WTC11 (cell line): ENCODE measurements around the gene C2CD2. TPM values are rescaled to one million over a fixed set of nuclear protein-coding genes. Genes with fewer than 3 reads are reported as not detected.
A peak's percentile ranks its signal among the peaks of the same experiment; 100 is the strongest.
"Not testable (repeated sequence)": the region's sequence is repeated elsewhere in the genome, so short reads cannot be mapped to it uniquely, and the experiment has no call there.

Experiments used
- ATAC-seq: fragments of 200-7000 bp; cut with Tn5 transposase; 2 replicates; pipeline ENCODE4 v1.10.0; 2021; ENCODE audit warnings: mild to moderate bottlenecking, moderate library complexity
- CTCF ChIA-PET: fragments of 300-600 bp; sonication (Branson Sonifier 250); formaldehyde crosslinking; loops from one replicate; lab custom pipeline; 2021; ENCODE audit warnings: antibody characterized with exemption; lab: Charles Lee
- POLR2A ChIA-PET: fragments of 350-600 bp; sonication (Branson Sonifier 250); formaldehyde crosslinking; loops from one replicate; lab custom pipeline; 2021; ENCODE audit warnings: antibody characterized with exemption; lab: Charles Lee
- DNase-seq: peaks from one replicate; pipeline ENCODE4 v3.0.0; 2021; ENCODE audit warnings: low spot score
- H3K27ac Mint-ChIP-seq: 2 replicates; pipeline ENCODE4 v1.8.0; 2021; ENCODE audit warnings: mixed read lengths
- H3K27me3 Mint-ChIP-seq: 2 replicates; pipeline ENCODE4 v1.8.0; 2021; ENCODE audit warnings: low read depth, mild to moderate bottlenecking, moderate library complexity, mixed read lengths
- H3K36me3 Mint-ChIP-seq: 2 replicates; pipeline ENCODE4 v1.8.0; 2021; ENCODE audit warnings: mixed read lengths
- H3K4me1 Mint-ChIP-seq: 2 replicates; pipeline ENCODE4 v1.8.0; 2022; ENCODE audit warnings: mixed read lengths
- H3K4me3 Mint-ChIP-seq: 2 replicates; pipeline ENCODE4 v1.8.0; 2021; ENCODE audit warnings: mild to moderate bottlenecking, moderate library complexity, mixed read lengths
- H3K9me3 Mint-ChIP-seq: 2 replicates; pipeline ENCODE4 v1.8.0; 2021; ENCODE audit warnings: mixed read lengths
- CBFB ChIP-seq: sonication (generic); formaldehyde crosslinking; IDR thresholded peaks from 2 replicates; pipeline ENCODE4 v1.8.1; 2022; ENCODE audit warnings: mild to moderate bottlenecking, low read depth, missing genetic modification reagents
- CDX4 ChIP-seq: fragments of 250-450 bp; sonication (Bioruptor Pico); IDR thresholded peaks from 2 replicates; pipeline ENCODE4 v1.9.0; 2021; ENCODE audit warnings: moderate library complexity, mild to moderate bottlenecking, inconsistent platforms, borderline replicate concordance
- CREB1 ChIP-seq: sonication (generic); formaldehyde crosslinking; IDR thresholded peaks from 2 replicates; pipeline ENCODE4 v1.8.0; 2023; ENCODE audit warnings: mild to moderate bottlenecking, missing genetic modification reagents
- E2F1 ChIP-seq: sonication (generic); formaldehyde crosslinking; IDR thresholded peaks from 2 replicates; pipeline ENCODE4 v1.8.0; 2022; ENCODE audit warnings: mild to moderate bottlenecking, missing genetic modification reagents
- EMX1 ChIP-seq: fragments of 250-450 bp; sonication (Bioruptor Pico); IDR thresholded peaks from 2 replicates; pipeline ENCODE4 v1.8.0; 2021; ENCODE audit warnings: mild to moderate bottlenecking
- ERG ChIP-seq: fragments of 250-450 bp; sonication (Bioruptor Pico); IDR thresholded peaks from 2 replicates; pipeline ENCODE4 v1.8.0; 2021; ENCODE audit warnings: mild to moderate bottlenecking
- FOXJ3 ChIP-seq: sonication (generic); formaldehyde crosslinking; IDR thresholded peaks from 2 replicates; pipeline ENCODE4 v1.9.0; 2021; ENCODE audit warnings: missing genetic modification reagents, mild to moderate bottlenecking, borderline replicate concordance
- FOXK1 ChIP-seq: sonication (generic); formaldehyde crosslinking; IDR thresholded peaks from 2 replicates; pipeline ENCODE4 v1.8.0; 2022; ENCODE audit warnings: mild to moderate bottlenecking, moderate library complexity, missing genetic modification reagents
- GTF2I ChIP-seq: fragments of 250-450 bp; sonication (Bioruptor Pico); conservative IDR thresholded peaks from 2 replicates; pipeline ENCODE4 v1.4.0; 2021; ENCODE audit warnings: mild to moderate bottlenecking
- IRF2 ChIP-seq: sonication (generic); formaldehyde crosslinking; IDR thresholded peaks from 2 replicates; pipeline ENCODE4 v1.8.0; 2022; ENCODE audit warnings: low read depth, missing genetic modification reagents, borderline replicate concordance
- SP1 ChIP-seq: sonication (generic); formaldehyde crosslinking; conservative IDR thresholded peaks from 2 replicates; pipeline ENCODE4 v1.8.1; 2022; ENCODE audit warnings: missing genetic modification reagents
- TP53 ChIP-seq: sonication (generic); formaldehyde crosslinking; IDR thresholded peaks from 2 replicates; pipeline ENCODE4 v1.8.1; 2023; ENCODE audit warnings: mild to moderate bottlenecking, missing genetic modification reagents
- ZBTB21 ChIP-seq: sonication (generic); formaldehyde crosslinking; IDR thresholded peaks from 2 replicates; pipeline ENCODE4 v1.8.1; 2023; ENCODE audit warnings: mild to moderate bottlenecking, missing genetic modification reagents, borderline replicate concordance
- ZNF219 ChIP-seq: sonication (generic); formaldehyde crosslinking; IDR thresholded peaks from 2 replicates; pipeline ENCODE4 v1.8.0; 2023; ENCODE audit warnings: missing genetic modification reagents, mild to moderate bottlenecking, borderline replicate concordance
- ZNF232 ChIP-seq: sonication (generic); formaldehyde crosslinking; IDR thresholded peaks from 2 replicates; pipeline ENCODE4 v1.8.0; 2022; ENCODE audit warnings: mild to moderate bottlenecking, missing genetic modification reagents
- ZNF263 ChIP-seq: sonication (generic); formaldehyde crosslinking; IDR thresholded peaks from 2 replicates; pipeline ENCODE4 v1.8.1; 2022; ENCODE audit warnings: low read depth, mild to moderate bottlenecking, moderate library complexity, missing genetic modification reagents
- total RNA-seq: library from RNA; stranded (reverse); gene quantifications from 3 replicates; pipeline ENCODE4 v1.2.3, GENCODE V29; 2021
- TF ChIP-seq, protein P1 (sequence below): sonication (generic); formaldehyde crosslinking; IDR thresholded peaks from 2 replicates; pipeline ENCODE4 v1.8.1; 2023; ENCODE audit warnings: mild to moderate bottlenecking, missing genetic modification reagents, moderate library complexity
- TF ChIP-seq, protein P2 (sequence below): fragments of 250-450 bp; sonication (Bioruptor Pico); IDR thresholded peaks from 2 replicates; pipeline ENCODE4 v1.9.0; 2021; ENCODE audit warnings: mild to moderate bottlenecking
- TF ChIP-seq, protein P3 (sequence below): sonication (generic); formaldehyde crosslinking; IDR thresholded peaks from 2 replicates; pipeline ENCODE4 v1.8.1; 2023; ENCODE audit warnings: mild to moderate bottlenecking, missing genetic modification reagents, moderate library complexity
- TF ChIP-seq, protein P4 (sequence below): sonication (generic); formaldehyde crosslinking; IDR thresholded peaks from 2 replicates; pipeline ENCODE4 v1.8.1; 2023; ENCODE audit warnings: mild to moderate bottlenecking, missing genetic modification reagents
- TF ChIP-seq, protein P5 (sequence below): sonication (generic); formaldehyde crosslinking; IDR thresholded peaks from 2 replicates; pipeline ENCODE4 v1.8.0; 2022; ENCODE audit warnings: mild to moderate bottlenecking, missing genetic modification reagents
- TF ChIP-seq, protein P6 (sequence below): sonication (generic); formaldehyde crosslinking; IDR thresholded peaks from 2 replicates; pipeline ENCODE4 v1.8.0; 2023; ENCODE audit warnings: missing genetic modification reagents

The C2CD2 gene
- total RNA-seq, 1 experiment from 2014 or later: 11.2 TPM

- DNase-seq: no peak
- CTCF ChIA-PET: interaction anchor here (1.0 to 2.7 kb wide), 7 partner anchors 10 to 349 kb away, joined by 3 to 10 read pairs (median 4); no protein-coding TSS in a partner anchor
- Mint-ChIP-seq H3K27me3 (no peaks in the 10 kb centered on the region), H3K9me3 (no peaks in the 10 kb centered on the region), H3K4me3 (no peak overlapping the region), H3K36me3 (no peaks in the 10 kb centered on the region), H3K4me1 (peaks cover 18% of the 10 kb centered on the region), H3K27ac (no peak overlapping the region)
- ATAC-seq: no peak
- TF ChIP-seq FOXK1: no peak
- TF ChIP-seq, protein P1, sequence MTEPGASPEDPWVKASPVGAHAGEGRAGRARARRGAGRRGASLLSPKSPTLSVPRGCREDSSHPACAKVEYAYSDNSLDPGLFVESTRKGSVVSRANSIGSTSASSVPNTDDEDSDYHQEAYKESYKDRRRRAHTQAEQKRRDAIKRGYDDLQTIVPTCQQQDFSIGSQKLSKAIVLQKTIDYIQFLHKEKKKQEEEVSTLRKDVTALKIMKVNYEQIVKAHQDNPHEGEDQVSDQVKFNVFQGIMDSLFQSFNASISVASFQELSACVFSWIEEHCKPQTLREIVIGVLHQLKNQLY (CRISPR knock-in tag): no peak
- TF ChIP-seq E2F1 (CRISPR knock-in tag): no peak
- TF ChIP-seq FOXJ3 (CRISPR knock-in tag): no peak
- no peak for TF ChIP-seq CREB1
- TF ChIP-seq, protein P2, sequence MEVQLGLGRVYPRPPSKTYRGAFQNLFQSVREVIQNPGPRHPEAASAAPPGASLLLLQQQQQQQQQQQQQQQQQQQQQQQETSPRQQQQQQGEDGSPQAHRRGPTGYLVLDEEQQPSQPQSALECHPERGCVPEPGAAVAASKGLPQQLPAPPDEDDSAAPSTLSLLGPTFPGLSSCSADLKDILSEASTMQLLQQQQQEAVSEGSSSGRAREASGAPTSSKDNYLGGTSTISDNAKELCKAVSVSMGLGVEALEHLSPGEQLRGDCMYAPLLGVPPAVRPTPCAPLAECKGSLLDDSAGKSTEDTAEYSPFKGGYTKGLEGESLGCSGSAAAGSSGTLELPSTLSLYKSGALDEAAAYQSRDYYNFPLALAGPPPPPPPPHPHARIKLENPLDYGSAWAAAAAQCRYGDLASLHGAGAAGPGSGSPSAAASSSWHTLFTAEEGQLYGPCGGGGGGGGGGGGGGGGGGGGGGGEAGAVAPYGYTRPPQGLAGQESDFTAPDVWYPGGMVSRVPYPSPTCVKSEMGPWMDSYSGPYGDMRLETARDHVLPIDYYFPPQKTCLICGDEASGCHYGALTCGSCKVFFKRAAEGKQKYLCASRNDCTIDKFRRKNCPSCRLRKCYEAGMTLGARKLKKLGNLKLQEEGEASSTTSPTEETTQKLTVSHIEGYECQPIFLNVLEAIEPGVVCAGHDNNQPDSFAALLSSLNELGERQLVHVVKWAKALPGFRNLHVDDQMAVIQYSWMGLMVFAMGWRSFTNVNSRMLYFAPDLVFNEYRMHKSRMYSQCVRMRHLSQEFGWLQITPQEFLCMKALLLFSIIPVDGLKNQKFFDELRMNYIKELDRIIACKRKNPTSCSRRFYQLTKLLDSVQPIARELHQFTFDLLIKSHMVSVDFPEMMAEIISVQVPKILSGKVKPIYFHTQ (CRISPR knock-in tag): no peak
- no peak for TF ChIP-seq GTF2I (CRISPR knock-in tag)
- no peak for TF ChIP-seq CBFB
- TF ChIP-seq, protein P3, sequence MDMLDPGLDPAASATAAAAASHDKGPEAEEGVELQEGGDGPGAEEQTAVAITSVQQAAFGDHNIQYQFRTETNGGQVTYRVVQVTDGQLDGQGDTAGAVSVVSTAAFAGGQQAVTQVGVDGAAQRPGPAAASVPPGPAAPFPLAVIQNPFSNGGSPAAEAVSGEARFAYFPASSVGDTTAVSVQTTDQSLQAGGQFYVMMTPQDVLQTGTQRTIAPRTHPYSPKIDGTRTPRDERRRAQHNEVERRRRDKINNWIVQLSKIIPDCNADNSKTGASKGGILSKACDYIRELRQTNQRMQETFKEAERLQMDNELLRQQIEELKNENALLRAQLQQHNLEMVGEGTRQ: no peak
- TF ChIP-seq, protein P4, sequence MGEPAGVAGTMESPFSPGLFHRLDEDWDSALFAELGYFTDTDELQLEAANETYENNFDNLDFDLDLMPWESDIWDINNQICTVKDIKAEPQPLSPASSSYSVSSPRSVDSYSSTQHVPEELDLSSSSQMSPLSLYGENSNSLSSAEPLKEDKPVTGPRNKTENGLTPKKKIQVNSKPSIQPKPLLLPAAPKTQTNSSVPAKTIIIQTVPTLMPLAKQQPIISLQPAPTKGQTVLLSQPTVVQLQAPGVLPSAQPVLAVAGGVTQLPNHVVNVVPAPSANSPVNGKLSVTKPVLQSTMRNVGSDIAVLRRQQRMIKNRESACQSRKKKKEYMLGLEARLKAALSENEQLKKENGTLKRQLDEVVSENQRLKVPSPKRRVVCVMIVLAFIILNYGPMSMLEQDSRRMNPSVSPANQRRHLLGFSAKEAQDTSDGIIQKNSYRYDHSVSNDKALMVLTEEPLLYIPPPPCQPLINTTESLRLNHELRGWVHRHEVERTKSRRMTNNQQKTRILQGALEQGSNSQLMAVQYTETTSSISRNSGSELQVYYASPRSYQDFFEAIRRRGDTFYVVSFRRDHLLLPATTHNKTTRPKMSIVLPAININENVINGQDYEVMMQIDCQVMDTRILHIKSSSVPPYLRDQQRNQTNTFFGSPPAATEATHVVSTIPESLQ (CRISPR knock-in tag): no peak
- TF ChIP-seq, protein P5, sequence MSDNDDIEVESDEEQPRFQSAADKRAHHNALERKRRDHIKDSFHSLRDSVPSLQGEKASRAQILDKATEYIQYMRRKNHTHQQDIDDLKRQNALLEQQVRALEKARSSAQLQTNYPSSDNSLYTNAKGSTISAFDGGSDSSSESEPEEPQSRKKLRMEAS (CRISPR knock-in tag): no peak
- TF ChIP-seq ZBTB21 (CRISPR knock-in tag): no peak
- TF ChIP-seq IRF2 (CRISPR knock-in tag): no peak
- no peak for TF ChIP-seq ZNF232 (CRISPR knock-in tag)
- TF ChIP-seq ZNF219 (CRISPR knock-in tag): no peak
- no peak for TF ChIP-seq SP1
- POLR2A ChIA-PET: no interaction called here
These were observed 7.5 kb upstream of the C2CD2 start for GRCh38 chr21:41961282-41961701.

DNA sequence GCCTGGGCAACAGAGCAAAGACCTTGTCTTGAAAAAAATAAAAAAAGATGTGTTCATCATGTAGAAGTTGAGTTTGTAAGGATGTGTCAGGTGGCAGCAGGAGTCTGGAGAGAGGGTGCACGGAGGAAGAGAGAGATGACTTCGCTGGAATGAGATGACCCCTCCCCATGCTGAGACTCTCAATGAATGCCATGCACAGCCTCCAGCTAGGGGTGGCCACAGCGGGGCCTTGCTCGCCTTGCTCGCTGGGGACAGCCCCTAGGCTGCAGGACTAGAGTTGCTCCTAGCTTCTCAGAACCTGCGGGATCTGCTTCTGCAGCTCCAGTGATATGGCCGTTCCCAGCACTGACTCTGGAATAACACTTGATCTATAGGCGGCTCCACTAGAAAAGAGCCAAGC lies 6.6 kb upstream of the C2CD2 start:
- peaks cover 18% of the 10 kb centered on the region for H3K4me1 Mint-ChIP-seq
- ChIA-PET CTCF (interaction anchor here (1.0 to 2.7 kb wide), 6 partner anchors 11 to 348 kb away, joined by 3 to 10 read pairs (median 4); no protein-coding TSS in a partner anchor), POLR2A (no interaction called here)
- no peaks in the 10 kb centered on the region for H3K36me3 Mint-ChIP-seq
- ATAC-seq: 0 out of 2 replicates have a peak, but pooled peaks have one; percentile 14
- no peak for DNase-seq
- no peak for TF ChIP-seq EMX1 (CRISPR knock-in tag)
- TF ChIP-seq TP53 (CRISPR knock-in tag): no peak
- TF ChIP-seq, protein P6, sequence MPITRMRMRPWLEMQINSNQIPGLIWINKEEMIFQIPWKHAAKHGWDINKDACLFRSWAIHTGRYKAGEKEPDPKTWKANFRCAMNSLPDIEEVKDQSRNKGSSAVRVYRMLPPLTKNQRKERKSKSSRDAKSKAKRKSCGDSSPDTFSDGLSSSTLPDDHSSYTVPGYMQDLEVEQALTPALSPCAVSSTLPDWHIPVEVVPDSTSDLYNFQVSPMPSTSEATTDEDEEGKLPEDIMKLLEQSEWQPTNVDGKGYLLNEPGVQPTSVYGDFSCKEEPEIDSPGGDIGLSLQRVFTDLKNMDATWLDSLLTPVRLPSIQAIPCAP: no peak
- TF ChIP-seq, protein P3: no peak
- TF ChIP-seq ZNF263: no peak
- no peak for TF ChIP-seq ERG (CRISPR knock-in tag)
- no peak for TF ChIP-seq CDX4 (CRISPR knock-in tag)
- H3K27ac Mint-ChIP-seq: no peak overlapping the region
- H3K9me3 Mint-ChIP-seq: no peaks in the 10 kb centered on the region
- H3K4me3 Mint-ChIP-seq: no peak overlapping the region
- H3K27me3 Mint-ChIP-seq: no peaks in the 10 kb centered on the region

DNA sequence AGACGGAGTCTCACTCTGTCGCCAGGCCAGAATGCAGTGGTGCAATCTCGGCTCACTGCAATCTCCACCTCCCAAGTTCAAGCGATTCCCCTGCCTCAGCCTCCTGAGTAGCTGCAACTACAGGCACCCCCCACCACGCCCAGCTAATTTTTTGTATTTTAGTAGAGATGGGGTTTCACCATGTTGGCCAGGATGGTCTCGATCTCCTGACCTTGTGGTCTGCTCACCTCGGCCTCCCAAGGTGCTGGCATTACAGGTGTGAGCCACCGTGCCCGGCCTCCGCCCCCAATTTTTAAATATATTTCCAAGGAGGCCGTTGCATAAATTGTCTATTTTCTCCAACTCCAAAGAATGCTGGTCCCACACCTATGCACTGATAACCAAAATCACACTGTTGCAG lies 5.9 kb upstream of the C2CD2 start:
- not testable (repeated sequence) for H3K27me3 Mint-ChIP-seq

More for the DNA sequence above, 5.9 kb upstream of the C2CD2 start:
- H3K36me3 Mint-ChIP-seq, DNase-seq, ATAC-seq, H3K27ac Mint-ChIP-seq, H3K9me3 Mint-ChIP-seq, H3K4me3 Mint-ChIP-seq, POLR2A ChIA-PET: not testable (repeated sequence)
- CTCF ChIA-PET: interaction anchor here (2.0 kb wide), 1 partner anchor 14 kb away, joined by 10 read pairs; no protein-coding TSS in a partner anchor
- peaks cover 18% of the 10 kb centered on the region for H3K4me1 Mint-ChIP-seq
